ENCODE measurements around the gene RNF8.
A peak's percentile ranks its signal among the peaks of the same experiment; 100 is the strongest.

DNA sequence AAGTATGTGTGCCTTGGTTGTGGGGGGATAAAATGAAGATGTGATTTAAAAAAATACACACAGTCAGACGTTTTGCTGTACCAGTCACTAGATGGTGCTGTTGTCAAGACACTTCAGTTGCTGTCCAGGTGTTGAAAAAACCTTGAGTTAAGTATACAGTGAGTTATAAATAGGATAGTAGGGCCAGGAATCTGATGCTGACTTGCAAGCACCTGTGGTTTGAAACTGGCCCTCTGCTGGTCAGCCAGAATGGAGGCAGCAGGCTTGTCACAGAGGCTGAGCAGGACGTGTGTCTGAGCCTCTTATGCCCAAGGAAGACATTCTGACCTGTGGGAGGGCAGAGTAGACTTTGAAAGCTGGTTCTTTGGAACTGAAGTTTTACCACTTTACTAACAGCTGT lies 27.8 kb downstream of the RNF8 start:
- TF ChIP-seq, protein P1, sequence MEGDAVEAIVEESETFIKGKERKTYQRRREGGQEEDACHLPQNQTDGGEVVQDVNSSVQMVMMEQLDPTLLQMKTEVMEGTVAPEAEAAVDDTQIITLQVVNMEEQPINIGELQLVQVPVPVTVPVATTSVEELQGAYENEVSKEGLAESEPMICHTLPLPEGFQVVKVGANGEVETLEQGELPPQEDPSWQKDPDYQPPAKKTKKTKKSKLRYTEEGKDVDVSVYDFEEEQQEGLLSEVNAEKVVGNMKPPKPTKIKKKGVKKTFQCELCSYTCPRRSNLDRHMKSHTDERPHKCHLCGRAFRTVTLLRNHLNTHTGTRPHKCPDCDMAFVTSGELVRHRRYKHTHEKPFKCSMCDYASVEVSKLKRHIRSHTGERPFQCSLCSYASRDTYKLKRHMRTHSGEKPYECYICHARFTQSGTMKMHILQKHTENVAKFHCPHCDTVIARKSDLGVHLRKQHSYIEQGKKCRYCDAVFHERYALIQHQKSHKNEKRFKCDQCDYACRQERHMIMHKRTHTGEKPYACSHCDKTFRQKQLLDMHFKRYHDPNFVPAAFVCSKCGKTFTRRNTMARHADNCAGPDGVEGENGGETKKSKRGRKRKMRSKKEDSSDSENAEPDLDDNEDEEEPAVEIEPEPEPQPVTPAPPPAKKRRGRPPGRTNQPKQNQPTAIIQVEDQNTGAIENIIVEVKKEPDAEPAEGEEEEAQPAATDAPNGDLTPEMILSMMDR (IDR thresholded peaks at IDR 0.05), result peak in 5 of 6 experiments; percentile 21 to 70 (median 60)
- TF ChIP-seq POLR2A (IDR thresholded peaks at IDR 0.05), result no peak
